ENCODE results near the gene HAT1. TPM values are rescaled to one million over a fixed set of nuclear protein-coding genes. Genes with fewer than 3 reads are reported as not detected.

Gene HAT1
- total RNA-seq, 1 donor, result 39.0 TPM

GRCh38 chr2:171943869-171944268 is 21.6 kb downstream of the HAT1 start:
- H3K4me3 ChIP-seq (ENCODE audit: low read length), result no peak overlapping the region

GRCh38 chr2:171952276-171952675 is 30.0 kb downstream of the HAT1 start:
- Histone ChIP-seq H3K27me3 (ENCODE audit: insufficient read depth, low read length) (no peaks in the 10 kb centered on the region), H3K9me3 (ENCODE audit: low read depth, low read length) (no peaks in the 10 kb centered on the region), H3K4me1 (ENCODE audit: insufficient read depth, low read length) (peaks cover 38% of the 10 kb centered on the region), H3K4me3 (ENCODE audit: low read length) (no peak overlapping the region)

More at GRCh38 chr2:171943869-171944268, 21.6 kb downstream of the HAT1 start:
- Histone ChIP-seq H3K9me3 (ENCODE audit: low read depth, low read length) (no peaks in the 10 kb centered on the region), H3K27me3 (ENCODE audit: insufficient read depth, low read length) (no peaks in the 10 kb centered on the region), H3K4me1 (ENCODE audit: insufficient read depth, low read length) (peaks cover 18% of the 10 kb centered on the region)

- H3K9me3 ChIP-seq (ENCODE audit: low read depth, low read length), result no peaks in the 10 kb centered on the region
- peaks cover 42% of the 10 kb centered on the region for H3K4me1 ChIP-seq (ENCODE audit: insufficient read depth, low read length)
- no peak overlapping the region for H3K4me3 ChIP-seq (ENCODE audit: low read length)
- no peaks in the 10 kb centered on the region for H3K27me3 ChIP-seq (ENCODE audit: insufficient read depth, low read length)
Observed at GRCh38 chr2:171952748-171953147, 30.5 kb downstream of the HAT1 start.

GRCh38 chr2:171956135-171956825 is 34.0 kb downstream of the HAT1 start:
- Histone ChIP-seq H3K4me1 (ENCODE audit: insufficient read depth, low read length) (peaks cover 68% of the 10 kb centered on the region), H3K9me3 (ENCODE audit: low read depth, low read length) (no peaks in the 10 kb centered on the region), H3K4me3 (ENCODE audit: low read length) (no peak overlapping the region), H3K27me3 (ENCODE audit: insufficient read depth, low read length) (no peaks in the 10 kb centered on the region)

- no peak overlapping the region for H3K4me3 ChIP-seq (ENCODE audit: low read length)
- H3K9me3 ChIP-seq (ENCODE audit: low read depth, low read length), result no peaks in the 10 kb centered on the region
- peaks cover 68% of the 10 kb centered on the region for H3K4me1 ChIP-seq (ENCODE audit: insufficient read depth, low read length)
- H3K27me3 ChIP-seq (ENCODE audit: insufficient read depth, low read length), result no peaks in the 10 kb centered on the region
Observed at GRCh38 chr2:171957061-171957460, 34.8 kb downstream of the HAT1 start.

GRCh38 chr2:171958475-171958874 is 36.2 kb downstream of the HAT1 start:
- Histone ChIP-seq H3K27me3 (ENCODE audit: insufficient read depth, low read length) (no peaks in the 10 kb centered on the region), H3K4me1 (ENCODE audit: insufficient read depth, low read length) (peaks cover 66% of the 10 kb centered on the region), H3K9me3 (ENCODE audit: low read depth, low read length) (no peaks in the 10 kb centered on the region), H3K4me3 (ENCODE audit: low read length) (no peak overlapping the region)

- H3K4me3 ChIP-seq (ENCODE audit: low read length), result no peak overlapping the region
- no peaks in the 10 kb centered on the region for H3K9me3 ChIP-seq (ENCODE audit: low read depth, low read length)
- H3K4me1 ChIP-seq (ENCODE audit: insufficient read depth, low read length), result peaks cover 51% of the 10 kb centered on the region
Observed at GRCh38 chr2:171959998-171960397, 37.7 kb downstream of the HAT1 start.

GRCh38 chr2:171960570-171960969 is 38.3 kb downstream of the HAT1 start:
- no peaks in the 10 kb centered on the region for H3K9me3 ChIP-seq (ENCODE audit: low read depth, low read length)
- peaks cover 45% of the 10 kb centered on the region for H3K4me1 ChIP-seq (ENCODE audit: insufficient read depth, low read length)
- H3K27me3 ChIP-seq (ENCODE audit: insufficient read depth, low read length), result no peaks in the 10 kb centered on the region
- H3K4me3 ChIP-seq (ENCODE audit: low read length), result no peak overlapping the region

More at GRCh38 chr2:171959998-171960397, 37.7 kb downstream of the HAT1 start:
- H3K27me3 ChIP-seq (ENCODE audit: insufficient read depth, low read length), result no peaks in the 10 kb centered on the region

- Histone ChIP-seq H3K9me3 (ENCODE audit: low read depth, low read length) (no peaks in the 10 kb centered on the region), H3K27me3 (ENCODE audit: insufficient read depth, low read length) (no peaks in the 10 kb centered on the region), H3K4me3 (ENCODE audit: low read length) (no peak overlapping the region), H3K4me1 (ENCODE audit: insufficient read depth, low read length) (peaks cover 22% of the 10 kb centered on the region)
Observed at GRCh38 chr2:171963198-171963597, 40.9 kb downstream of the HAT1 start.

GRCh38 chr2:171964308-171964707 is 42.0 kb downstream of the HAT1 start:
- Histone ChIP-seq H3K4me3 (ENCODE audit: low read length) (no peak overlapping the region), H3K4me1 (ENCODE audit: insufficient read depth, low read length) (peaks cover 14% of the 10 kb centered on the region), H3K27me3 (ENCODE audit: insufficient read depth, low read length) (no peaks in the 10 kb centered on the region), H3K9me3 (ENCODE audit: low read depth, low read length) (no peaks in the 10 kb centered on the region)

GRCh38 chr2:171965238-171965637 is 43.0 kb downstream of the HAT1 start:
- H3K27me3 ChIP-seq (ENCODE audit: insufficient read depth, low read length), result no peaks in the 10 kb centered on the region
- H3K4me3 ChIP-seq (ENCODE audit: low read length), result no peak overlapping the region
- peaks cover 6% of the 10 kb centered on the region for H3K4me1 ChIP-seq (ENCODE audit: insufficient read depth, low read length)
- no peaks in the 10 kb centered on the region for H3K9me3 ChIP-seq (ENCODE audit: low read depth, low read length)

GRCh38 chr2:171965661-171966060 is 43.4 kb downstream of the HAT1 start:
- Histone ChIP-seq H3K4me1 (ENCODE audit: insufficient read depth, low read length) (peaks cover 4% of the 10 kb centered on the region), H3K27me3 (ENCODE audit: insufficient read depth, low read length) (no peaks in the 10 kb centered on the region), H3K9me3 (ENCODE audit: low read depth, low read length) (no peaks in the 10 kb centered on the region), H3K4me3 (ENCODE audit: low read length) (no peak overlapping the region)

- Histone ChIP-seq H3K27me3 (ENCODE audit: insufficient read depth, low read length) (no peaks in the 10 kb centered on the region), H3K4me1 (ENCODE audit: insufficient read depth, low read length) (no peaks in the 10 kb centered on the region), H3K4me3 (ENCODE audit: low read length) (no peak overlapping the region), H3K9me3 (ENCODE audit: low read depth, low read length) (no peaks in the 10 kb centered on the region)
Observed at GRCh38 chr2:171966235-171966634, 44.0 kb downstream of the HAT1 start.

GRCh38 chr2:171966688-171967087 is 44.4 kb downstream of the HAT1 start:
- Histone ChIP-seq H3K4me1 (ENCODE audit: insufficient read depth, low read length) (no peaks in the 10 kb centered on the region), H3K27me3 (ENCODE audit: insufficient read depth, low read length) (no peaks in the 10 kb centered on the region), H3K4me3 (ENCODE audit: low read length) (no peak overlapping the region), H3K9me3 (ENCODE audit: low read depth, low read length) (no peaks in the 10 kb centered on the region)

- Histone ChIP-seq H3K4me1 (ENCODE audit: insufficient read depth, low read length) (no peaks in the 10 kb centered on the region), H3K9me3 (ENCODE audit: low read depth, low read length) (no peaks in the 10 kb centered on the region), H3K27me3 (ENCODE audit: insufficient read depth, low read length) (no peaks in the 10 kb centered on the region), H3K4me3 (ENCODE audit: low read length) (no peak overlapping the region)
Observed at GRCh38 chr2:171968509-171968908, 46.2 kb downstream of the HAT1 start.

GRCh38 chr2:171972329-171972982 is 50.2 kb downstream of the HAT1 start:
- H3K4me1 ChIP-seq (ENCODE audit: insufficient read depth, low read length), result no peaks in the 10 kb centered on the region
- H3K9me3 ChIP-seq (ENCODE audit: low read depth, low read length), result no peaks in the 10 kb centered on the region
- H3K4me3 ChIP-seq (ENCODE audit: low read length), result no peak overlapping the region
- H3K27me3 ChIP-seq (ENCODE audit: insufficient read depth, low read length), result no peaks in the 10 kb centered on the region

Measured in mononuclear cell (primary cell).